ENCODE measurements around the gene ALX3.

Gene ALX3

DNA sequence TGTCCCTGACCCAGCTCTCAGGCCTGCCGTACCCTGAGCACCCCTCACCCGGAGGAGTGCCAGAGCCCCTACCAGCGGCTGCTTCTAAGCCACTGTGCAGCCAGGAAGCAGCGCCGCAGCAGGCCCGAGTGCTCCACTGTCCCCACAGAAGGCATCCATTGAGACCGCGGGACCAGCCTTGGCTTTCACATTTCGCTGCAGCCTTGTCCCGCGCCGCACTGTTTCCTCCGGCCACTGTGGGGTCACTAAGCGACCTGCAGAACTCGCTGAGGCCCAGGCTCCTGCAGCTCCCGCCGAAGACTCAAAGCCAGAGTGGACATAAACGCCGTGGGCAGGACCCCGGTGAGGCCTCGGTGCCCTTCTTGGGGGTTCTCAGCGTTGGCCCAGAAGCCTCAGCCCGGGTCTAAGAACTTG is 3.0 kb downstream of the ALX3 start:
- Histone ChIP-seq H3K36me3 (no peaks in the 10 kb centered on the region), H3K9me3 (no peaks in the 10 kb centered on the region), H3K27me3 (peaks cover 85% of the 10 kb centered on the region), H3K4me3 (ENCODE audit: low read depth in 1 of 2, low read length in 1 of 2) (peak overlapping the region in 1 of 2 experiments; percentile 26), H3K4me1 (ENCODE audit: control insufficient read depth in 1 of 2, insufficient read depth in 1 of 2, low read depth in 1 of 2, low read length in 1 of 2) (peaks cover 18 to 28% of the 10 kb centered on the region in 2 experiments), H3K27ac (no peak overlapping the region)
- TF ChIP-seq, protein P1, sequence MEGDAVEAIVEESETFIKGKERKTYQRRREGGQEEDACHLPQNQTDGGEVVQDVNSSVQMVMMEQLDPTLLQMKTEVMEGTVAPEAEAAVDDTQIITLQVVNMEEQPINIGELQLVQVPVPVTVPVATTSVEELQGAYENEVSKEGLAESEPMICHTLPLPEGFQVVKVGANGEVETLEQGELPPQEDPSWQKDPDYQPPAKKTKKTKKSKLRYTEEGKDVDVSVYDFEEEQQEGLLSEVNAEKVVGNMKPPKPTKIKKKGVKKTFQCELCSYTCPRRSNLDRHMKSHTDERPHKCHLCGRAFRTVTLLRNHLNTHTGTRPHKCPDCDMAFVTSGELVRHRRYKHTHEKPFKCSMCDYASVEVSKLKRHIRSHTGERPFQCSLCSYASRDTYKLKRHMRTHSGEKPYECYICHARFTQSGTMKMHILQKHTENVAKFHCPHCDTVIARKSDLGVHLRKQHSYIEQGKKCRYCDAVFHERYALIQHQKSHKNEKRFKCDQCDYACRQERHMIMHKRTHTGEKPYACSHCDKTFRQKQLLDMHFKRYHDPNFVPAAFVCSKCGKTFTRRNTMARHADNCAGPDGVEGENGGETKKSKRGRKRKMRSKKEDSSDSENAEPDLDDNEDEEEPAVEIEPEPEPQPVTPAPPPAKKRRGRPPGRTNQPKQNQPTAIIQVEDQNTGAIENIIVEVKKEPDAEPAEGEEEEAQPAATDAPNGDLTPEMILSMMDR (IDR thresholded peaks at IDR 0.05), result no peak

DNA sequence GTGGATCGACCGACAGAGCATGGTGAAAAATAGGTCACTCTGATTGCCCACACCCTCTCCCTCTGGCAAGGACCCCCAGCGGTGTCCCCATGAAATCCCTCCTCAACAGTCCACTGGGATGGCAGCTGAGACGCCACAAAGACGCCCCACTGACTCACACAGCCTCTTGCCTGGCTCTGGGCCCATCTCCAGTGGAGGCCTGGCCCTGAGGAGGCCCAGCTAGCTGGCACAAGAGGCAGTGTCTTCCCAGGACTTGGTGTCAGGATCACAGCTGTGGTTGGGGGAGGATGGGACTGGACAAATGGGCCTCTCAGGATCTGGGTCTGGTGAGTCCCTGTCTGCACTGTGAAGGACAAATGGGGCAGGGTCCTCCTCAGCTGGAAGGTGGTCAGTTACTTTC is 4.6 kb downstream of the ALX3 start:
- Histone ChIP-seq H3K36me3 (peaks cover 5% of the 10 kb centered on the region), H3K27ac (no peak overlapping the region), H3K4me3 (ENCODE audit: low read depth in 1 of 2, low read length in 1 of 2) (no peak overlapping the region), H3K4me1 (ENCODE audit: control insufficient read depth in 1 of 2, insufficient read depth in 1 of 2, low read depth in 1 of 2, low read length in 1 of 2) (peaks cover 18 to 28% of the 10 kb centered on the region in 2 experiments), H3K9me3 (no peaks in the 10 kb centered on the region), H3K27me3 (peaks cover 68% of the 10 kb centered on the region)
- TF ChIP-seq, protein P1 (IDR thresholded peaks at IDR 0.05), result no peak

DNA sequence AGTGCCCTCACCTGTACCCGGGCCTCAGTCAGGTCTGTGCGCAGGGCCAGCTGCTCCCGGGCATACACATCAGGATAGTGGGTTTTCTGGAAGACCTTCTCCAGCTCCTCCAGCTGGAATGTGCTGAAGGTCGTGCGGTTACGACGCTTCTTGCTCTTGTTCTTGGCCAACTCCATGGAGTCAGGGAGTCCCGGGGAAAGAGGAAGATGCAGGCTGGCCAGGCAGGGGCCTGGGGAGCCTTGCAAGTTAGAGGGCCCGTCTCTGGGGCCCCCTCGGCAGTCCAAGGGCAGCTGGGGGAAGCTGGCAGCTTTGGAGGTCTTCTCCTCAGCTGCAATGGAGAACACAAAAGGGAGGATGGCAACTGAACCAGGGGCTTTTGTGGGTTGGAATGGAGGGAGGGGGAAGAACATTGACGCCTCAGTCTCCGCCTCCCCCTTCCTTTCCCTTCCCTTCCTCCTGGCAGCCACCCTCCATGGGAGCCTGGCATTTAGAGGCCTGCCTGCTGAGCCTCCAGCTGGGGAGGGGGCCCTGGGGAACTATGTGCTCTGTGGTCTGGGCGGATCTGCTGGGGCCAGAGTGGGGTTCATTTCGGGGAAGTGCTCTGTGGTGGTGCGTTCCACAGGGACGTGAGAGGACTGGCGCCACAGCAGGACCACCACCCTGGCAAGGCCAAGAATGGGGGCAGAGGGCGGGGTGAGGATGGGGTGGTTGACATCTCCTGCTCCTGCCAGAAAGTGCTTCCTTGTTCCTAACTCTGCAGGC is 5.7 kb downstream of the ALX3 start:
- no peaks in the 10 kb centered on the region for H3K9me3 ChIP-seq
- H3K4me1 ChIP-seq (ENCODE audit: control insufficient read depth in 1 of 2, insufficient read depth in 1 of 2, low read depth in 1 of 2, low read length in 1 of 2), result peaks cover 18 to 22% of the 10 kb centered on the region in 2 experiments
- TF ChIP-seq, protein P1 (IDR thresholded peaks at IDR 0.05), result no peak
- H3K4me3 ChIP-seq (ENCODE audit: low read depth in 1 of 2, low read length in 1 of 2), result no peak overlapping the region
- peaks cover 12% of the 10 kb centered on the region for H3K36me3 ChIP-seq
- peaks cover 58% of the 10 kb centered on the region for H3K27me3 ChIP-seq
- H3K27ac ChIP-seq, result no peak overlapping the region

DNA sequence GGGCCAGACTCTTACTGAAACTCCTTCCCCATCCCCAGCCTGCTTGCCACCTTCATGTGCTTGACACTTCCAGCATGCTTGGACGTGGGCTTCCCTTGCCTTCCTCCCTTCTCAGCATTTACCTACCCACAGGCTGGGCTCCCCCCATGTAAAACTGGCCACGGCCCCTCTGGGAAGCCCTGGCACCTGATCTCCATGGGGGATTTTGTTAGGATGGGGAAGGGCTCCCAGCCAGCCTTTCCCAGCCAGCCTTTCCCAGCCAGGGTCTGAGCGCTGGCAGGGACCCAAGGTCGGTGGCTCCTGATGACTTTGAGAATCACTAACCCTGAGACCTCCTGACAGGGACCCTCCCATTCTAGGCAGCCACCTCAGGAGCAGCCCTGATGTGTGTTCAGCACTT is 6.7 kb downstream of the ALX3 start:
- Histone ChIP-seq H3K4me3 (ENCODE audit: low read depth in 1 of 2, low read length in 1 of 2) (no peak overlapping the region), H3K36me3 (peaks cover 20% of the 10 kb centered on the region), H3K9me3 (no peaks in the 10 kb centered on the region), H3K27ac (no peak overlapping the region), H3K4me1 (ENCODE audit: control insufficient read depth in 1 of 2, insufficient read depth in 1 of 2, low read depth in 1 of 2, low read length in 1 of 2) (peaks cover 12 to 15% of the 10 kb centered on the region in 2 experiments), H3K27me3 (peaks cover 48% of the 10 kb centered on the region)
- TF ChIP-seq, protein P1 (IDR thresholded peaks at IDR 0.05), result no peak

DNA sequence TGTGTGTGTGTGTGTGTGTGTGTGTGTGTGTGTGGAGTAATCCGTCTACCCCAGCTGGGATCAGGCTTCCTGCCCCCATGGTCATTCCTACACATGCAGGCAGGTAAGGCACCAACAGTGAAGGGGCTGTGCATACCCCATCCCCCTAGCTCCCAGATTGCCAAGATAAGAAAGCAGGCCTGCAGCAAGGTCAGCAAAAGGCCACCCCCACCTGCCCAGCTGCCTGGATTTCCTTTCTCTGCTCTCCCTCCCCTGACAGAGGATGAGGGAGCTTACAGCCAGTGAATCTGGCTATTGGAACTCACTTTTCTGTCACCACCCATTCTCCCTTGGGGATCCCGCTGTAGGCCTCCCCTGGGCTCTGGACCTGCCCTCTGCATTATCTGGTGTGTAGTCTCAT is 7.9 kb downstream of the ALX3 start:
- H3K4me3 ChIP-seq (ENCODE audit: low read depth in 1 of 2, low read length in 1 of 2), result no peak overlapping the region
- H3K4me1 ChIP-seq (ENCODE audit: control insufficient read depth in 1 of 2, insufficient read depth in 1 of 2, low read depth in 1 of 2, low read length in 1 of 2), result peaks cover under 1 to 4% of the 10 kb centered on the region in 2 experiments
- no peaks in the 10 kb centered on the region for H3K9me3 ChIP-seq
- H3K27me3 ChIP-seq, result peaks cover 36% of the 10 kb centered on the region
- H3K36me3 ChIP-seq, result peaks cover 32% of the 10 kb centered on the region
- TF ChIP-seq, protein P1 (IDR thresholded peaks at IDR 0.05), result no peak
- no peak overlapping the region for H3K27ac ChIP-seq
